Activated T-helper 2 cell treated with anti-CD3 and anti-CD28 coated beads, Interferon-gamma antibody, Interleukin-2, Interleukin-4, amounts not matched to agents 10 μg/mL and 5 μg/mL and 100 μg/mL, durations not matched to agents 14 hours and 24 hours and 36 hours (primary cell): Measurements from ENCODE around the gene ACTG1. TPM values are rescaled to one million over a fixed set of nuclear protein-coding genes. Genes with fewer than 3 reads are reported as not detected.
A peak's percentile ranks its signal among the peaks of the same experiment; 100 is the strongest.

ENCODE experiments used
- DNase-seq: peaks from one replicate; pipeline ENCODE4 v3.0.0; 2021; ENCODE audit warnings: low spot score
- H3K27ac Mint-ChIP-seq: one replicate; pipeline ENCODE4 v1.8.0; 2021; ENCODE audit warnings: mixed read lengths
- H3K27me3 Mint-ChIP-seq: one replicate; pipeline ENCODE4 v1.8.0; 2021; ENCODE audit warnings: low read depth, mixed read lengths
- H3K36me3 Mint-ChIP-seq: one replicate; pipeline ENCODE4 v1.8.0; 2021; ENCODE audit warnings: low read depth, mixed read lengths
- H3K4me1 Mint-ChIP-seq: one replicate; pipeline ENCODE4 v1.8.0; 2021; ENCODE audit warnings: low read depth, mixed read lengths
- H3K4me3 Mint-ChIP-seq: one replicate; pipeline ENCODE4 v1.8.0; 2021; ENCODE audit warnings: low read depth, mild to moderate bottlenecking, moderate library complexity, mixed read lengths
- H3K9me3 Mint-ChIP-seq: one replicate; pipeline ENCODE4 v1.8.0; 2021; ENCODE audit warnings: mixed read lengths
- intact Hi-C: fragments of 100-400 bp; cut with micrococcal nuclease; formaldehyde crosslinking; loops from one replicate; pipeline ENCODE4 v1.15.1; 2023
- total RNA-seq: library from RNA; stranded (reverse); gene quantifications from 2 replicates; pipeline ENCODE4 v1.2.3, GENCODE V29; 2022

The ACTG1 gene
- total RNA-seq, 1 donor from 2014 or later = 4,174 TPM

- peaks cover 4% of the 10 kb centered on the region for H3K27me3 Mint-ChIP-seq
- H3K4me1 Mint-ChIP-seq = peaks cover 20% of the 10 kb centered on the region
These were observed 3.9 kb downstream of the ACTG1 start for GRCh38 chr17:81508639-81509206.

GRCh38 chr17:81503619-81504018 is 9.0 kb downstream of the ACTG1 start:
- Mint-ChIP-seq H3K36me3 (peaks cover 11% of the 10 kb centered on the region), H3K4me3 (no peak overlapping the region), H3K27ac (no peak overlapping the region), H3K27me3 (peaks cover 13% of the 10 kb centered on the region), H3K9me3 (no peaks in the 10 kb centered on the region), H3K4me1 (peaks cover 6% of the 10 kb centered on the region)
- DNase-seq = no peak
- intact Hi-C loops = no loop called here

More at GRCh38 chr17:81508639-81509206, 3.9 kb downstream of the ACTG1 start:
- H3K36me3 Mint-ChIP-seq = peaks cover 48% of the 10 kb centered on the region
- no peak for DNase-seq
- intact Hi-C loops = no loop called here
- peak overlapping the region; percentile 97 for H3K4me3 Mint-ChIP-seq
- H3K27ac Mint-ChIP-seq = peak overlapping the region; percentile 82
- no peaks in the 10 kb centered on the region for H3K9me3 Mint-ChIP-seq

- no peak overlapping the region for H3K4me3 Mint-ChIP-seq
- DNase-seq = no peak
- no peaks in the 10 kb centered on the region for H3K9me3 Mint-ChIP-seq
- peaks cover under 1% of the 10 kb centered on the region for H3K4me1 Mint-ChIP-seq
- intact Hi-C loops = no loop called here
- no peak overlapping the region for H3K27ac Mint-ChIP-seq
- H3K36me3 Mint-ChIP-seq = peaks cover under 1% of the 10 kb centered on the region
- peaks cover 16% of the 10 kb centered on the region for H3K27me3 Mint-ChIP-seq
These were observed 10.1 kb downstream of the ACTG1 start for GRCh38 chr17:81502471-81503017.

GRCh38 chr17:81500047-81500446 is 12.6 kb downstream of the ACTG1 start:
- no peaks in the 10 kb centered on the region for H3K9me3 Mint-ChIP-seq
- no peak overlapping the region for H3K27ac Mint-ChIP-seq
- DNase-seq = no peak
- H3K27me3 Mint-ChIP-seq = peaks cover 16% of the 10 kb centered on the region
- H3K4me1 Mint-ChIP-seq = no peaks in the 10 kb centered on the region
- no peaks in the 10 kb centered on the region for H3K36me3 Mint-ChIP-seq
- H3K4me3 Mint-ChIP-seq = no peak overlapping the region
- intact Hi-C loops = no loop called here

GRCh38 chr17:81499601-81499970 is 13.0 kb downstream of the ACTG1 start:
- Mint-ChIP-seq H3K36me3 (no peaks in the 10 kb centered on the region), H3K4me3 (no peak overlapping the region), H3K27ac (no peak overlapping the region), H3K27me3 (peaks cover 13% of the 10 kb centered on the region), H3K9me3 (no peaks in the 10 kb centered on the region), H3K4me1 (peaks cover 1% of the 10 kb centered on the region)
- DNase-seq = no peak
- intact Hi-C loops = no loop called here

GRCh38 chr17:81498953-81499600 is 13.5 kb downstream of the ACTG1 start:
- Mint-ChIP-seq H3K4me3 (no peak overlapping the region), H3K4me1 (peaks cover 4% of the 10 kb centered on the region), H3K27me3 (peaks cover 12% of the 10 kb centered on the region), H3K9me3 (no peaks in the 10 kb centered on the region), H3K27ac (no peak overlapping the region), H3K36me3 (no peaks in the 10 kb centered on the region)
- intact Hi-C loops = no loop called here
- DNase-seq = no peak

- intact Hi-C loops = no loop called here
- Mint-ChIP-seq H3K27me3 (peaks cover 6% of the 10 kb centered on the region), H3K4me1 (peaks cover 8% of the 10 kb centered on the region), H3K4me3 (no peak overlapping the region), H3K9me3 (no peaks in the 10 kb centered on the region), H3K27ac (no peak overlapping the region), H3K36me3 (no peaks in the 10 kb centered on the region)
- no peak for DNase-seq
These were observed 17.8 kb downstream of the ACTG1 start for GRCh38 chr17:81494626-81495377.

GRCh38 chr17:81493198-81494038 is 19.2 kb downstream of the ACTG1 start:
- Mint-ChIP-seq H3K9me3 (no peaks in the 10 kb centered on the region), H3K27ac (no peak overlapping the region), H3K36me3 (no peaks in the 10 kb centered on the region), H3K4me1 (peaks cover 13% of the 10 kb centered on the region), H3K27me3 (peaks cover 7% of the 10 kb centered on the region), H3K4me3 (no peak overlapping the region)
- DNase-seq = no peak
- intact Hi-C loops = no loop called here

- intact Hi-C loops = no loop called here
- H3K4me1 Mint-ChIP-seq = peaks cover 13% of the 10 kb centered on the region
- no peaks in the 10 kb centered on the region for H3K9me3 Mint-ChIP-seq
- H3K27me3 Mint-ChIP-seq = peaks cover 4% of the 10 kb centered on the region
- no peak overlapping the region for H3K4me3 Mint-ChIP-seq
- H3K27ac Mint-ChIP-seq = no peak overlapping the region
- no peaks in the 10 kb centered on the region for H3K36me3 Mint-ChIP-seq
- DNase-seq = no peak
These were observed 19.9 kb downstream of the ACTG1 start for GRCh38 chr17:81492706-81493105.

GRCh38 chr17:81492202-81492601 is 20.4 kb downstream of the ACTG1 start:
- Mint-ChIP-seq H3K9me3 (no peaks in the 10 kb centered on the region), H3K27ac (no peak overlapping the region), H3K36me3 (no peaks in the 10 kb centered on the region), H3K4me3 (no peak overlapping the region), H3K27me3 (peaks cover 4% of the 10 kb centered on the region), H3K4me1 (peaks cover 14% of the 10 kb centered on the region)
- no peak for DNase-seq
- intact Hi-C loops = no loop called here

GRCh38 chr17:81491761-81492160 is 20.8 kb downstream of the ACTG1 start:
- no peaks in the 10 kb centered on the region for H3K36me3 Mint-ChIP-seq
- peaks cover 4% of the 10 kb centered on the region for H3K27me3 Mint-ChIP-seq
- no peak overlapping the region for H3K4me3 Mint-ChIP-seq
- peaks cover 14% of the 10 kb centered on the region for H3K4me1 Mint-ChIP-seq
- H3K27ac Mint-ChIP-seq = no peak overlapping the region
- intact Hi-C loops = no loop called here
- H3K9me3 Mint-ChIP-seq = no peaks in the 10 kb centered on the region
- DNase-seq = no peak

GRCh38 chr17:81491181-81491581 is 21.4 kb downstream of the ACTG1 start:
- Mint-ChIP-seq H3K9me3 (no peaks in the 10 kb centered on the region), H3K27ac (no peak overlapping the region), H3K36me3 (no peaks in the 10 kb centered on the region), H3K27me3 (peaks cover 4% of the 10 kb centered on the region), H3K4me1 (peaks cover 18% of the 10 kb centered on the region), H3K4me3 (no peak overlapping the region)
- intact Hi-C loops = no loop called here
- no peak for DNase-seq
